ENCODE results near the gene HID1.

Gene HID1

GRCh38 chr17:74903034-74903433, 69.5 kb downstream of the HID1 start:
- TF ChIP-seq PPARA (CRISPR knock-in tag; IDR thresholded peaks at IDR 0.05; ENCODE audit: borderline replicate concordance), result no peak
- TF ChIP-seq RARB (CRISPR knock-in tag; IDR thresholded peaks at IDR 0.05), result no peak
- TF ChIP-seq ZFP30 (CRISPR knock-in tag; IDR thresholded peaks at IDR 0.05), result no peak
- TF ChIP-seq, protein P1, sequence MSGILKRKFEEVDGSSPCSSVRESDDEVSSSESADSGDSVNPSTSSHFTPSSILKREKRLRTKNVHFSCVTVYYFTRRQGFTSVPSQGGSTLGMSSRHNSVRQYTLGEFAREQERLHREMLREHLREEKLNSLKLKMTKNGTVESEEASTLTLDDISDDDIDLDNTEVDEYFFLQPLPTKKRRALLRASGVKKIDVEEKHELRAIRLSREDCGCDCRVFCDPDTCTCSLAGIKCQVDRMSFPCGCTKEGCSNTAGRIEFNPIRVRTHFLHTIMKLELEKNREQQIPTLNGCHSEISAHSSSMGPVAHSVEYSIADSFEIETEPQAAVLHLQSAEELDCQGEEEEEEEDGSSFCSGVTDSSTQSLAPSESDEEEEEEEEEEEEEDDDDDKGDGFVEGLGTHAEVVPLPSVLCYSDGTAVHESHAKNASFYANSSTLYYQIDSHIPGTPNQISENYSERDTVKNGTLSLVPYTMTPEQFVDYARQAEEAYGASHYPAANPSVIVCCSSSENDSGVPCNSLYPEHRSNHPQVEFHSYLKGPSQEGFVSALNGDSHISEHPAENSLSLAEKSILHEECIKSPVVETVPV (CRISPR knock-in tag; IDR thresholded peaks at IDR 0.05), result no peak
- TF ChIP-seq, protein P2, sequence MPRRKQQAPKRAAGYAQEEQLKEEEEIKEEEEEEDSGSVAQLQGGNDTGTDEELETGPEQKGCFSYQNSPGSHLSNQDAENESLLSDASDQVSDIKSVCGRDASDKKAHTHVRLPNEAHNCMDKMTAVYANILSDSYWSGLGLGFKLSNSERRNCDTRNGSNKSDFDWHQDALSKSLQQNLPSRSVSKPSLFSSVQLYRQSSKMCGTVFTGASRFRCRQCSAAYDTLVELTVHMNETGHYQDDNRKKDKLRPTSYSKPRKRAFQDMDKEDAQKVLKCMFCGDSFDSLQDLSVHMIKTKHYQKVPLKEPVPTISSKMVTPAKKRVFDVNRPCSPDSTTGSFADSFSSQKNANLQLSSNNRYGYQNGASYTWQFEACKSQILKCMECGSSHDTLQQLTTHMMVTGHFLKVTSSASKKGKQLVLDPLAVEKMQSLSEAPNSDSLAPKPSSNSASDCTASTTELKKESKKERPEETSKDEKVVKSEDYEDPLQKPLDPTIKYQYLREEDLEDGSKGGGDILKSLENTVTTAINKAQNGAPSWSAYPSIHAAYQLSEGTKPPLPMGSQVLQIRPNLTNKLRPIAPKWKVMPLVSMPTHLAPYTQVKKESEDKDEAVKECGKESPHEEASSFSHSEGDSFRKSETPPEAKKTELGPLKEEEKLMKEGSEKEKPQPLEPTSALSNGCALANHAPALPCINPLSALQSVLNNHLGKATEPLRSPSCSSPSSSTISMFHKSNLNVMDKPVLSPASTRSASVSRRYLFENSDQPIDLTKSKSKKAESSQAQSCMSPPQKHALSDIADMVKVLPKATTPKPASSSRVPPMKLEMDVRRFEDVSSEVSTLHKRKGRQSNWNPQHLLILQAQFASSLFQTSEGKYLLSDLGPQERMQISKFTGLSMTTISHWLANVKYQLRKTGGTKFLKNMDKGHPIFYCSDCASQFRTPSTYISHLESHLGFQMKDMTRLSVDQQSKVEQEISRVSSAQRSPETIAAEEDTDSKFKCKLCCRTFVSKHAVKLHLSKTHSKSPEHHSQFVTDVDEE (CRISPR knock-in tag; IDR thresholded peaks at IDR 0.05), result no peak
- TF ChIP-seq ZNF70 (CRISPR knock-in tag; IDR thresholded peaks at IDR 0.05), result no peak
- no peak for TF ChIP-seq ZFP3 (CRISPR knock-in tag; IDR thresholded peaks at IDR 0.05)
- TF ChIP-seq ARNTL (CRISPR knock-in tag; IDR thresholded peaks at IDR 0.05; ENCODE audit: borderline replicate concordance, low read depth), result no peak
- TF ChIP-seq, protein P3, sequence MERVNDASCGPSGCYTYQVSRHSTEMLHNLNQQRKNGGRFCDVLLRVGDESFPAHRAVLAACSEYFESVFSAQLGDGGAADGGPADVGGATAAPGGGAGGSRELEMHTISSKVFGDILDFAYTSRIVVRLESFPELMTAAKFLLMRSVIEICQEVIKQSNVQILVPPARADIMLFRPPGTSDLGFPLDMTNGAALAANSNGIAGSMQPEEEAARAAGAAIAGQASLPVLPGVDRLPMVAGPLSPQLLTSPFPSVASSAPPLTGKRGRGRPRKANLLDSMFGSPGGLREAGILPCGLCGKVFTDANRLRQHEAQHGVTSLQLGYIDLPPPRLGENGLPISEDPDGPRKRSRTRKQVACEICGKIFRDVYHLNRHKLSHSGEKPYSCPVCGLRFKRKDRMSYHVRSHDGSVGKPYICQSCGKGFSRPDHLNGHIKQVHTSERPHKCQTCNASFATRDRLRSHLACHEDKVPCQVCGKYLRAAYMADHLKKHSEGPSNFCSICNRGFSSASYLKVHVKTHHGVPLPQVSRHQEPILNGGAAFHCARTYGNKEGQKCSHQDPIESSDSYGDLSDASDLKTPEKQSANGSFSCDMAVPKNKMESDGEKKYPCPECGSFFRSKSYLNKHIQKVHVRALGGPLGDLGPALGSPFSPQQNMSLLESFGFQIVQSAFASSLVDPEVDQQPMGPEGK (CRISPR knock-in tag; IDR thresholded peaks at IDR 0.05; ENCODE audit: borderline replicate concordance), result no peak
- TF ChIP-seq GLIS3 (CRISPR knock-in tag; IDR thresholded peaks at IDR 0.05), result no peak
- no peak for TF ChIP-seq ZC3H10 (CRISPR knock-in tag; IDR thresholded peaks at IDR 0.05)
- TF ChIP-seq TCF4 (CRISPR knock-in tag; IDR thresholded peaks at IDR 0.05; ENCODE audit: borderline replicate concordance), result no peak
- TF ChIP-seq CREB5 (CRISPR knock-in tag; IDR thresholded peaks at IDR 0.05; ENCODE audit: low read depth), result no peak
- TF ChIP-seq SNAI2 (CRISPR knock-in tag; IDR thresholded peaks at IDR 0.05), result no peak
- no peak for TF ChIP-seq ESRRG (CRISPR knock-in tag; IDR thresholded peaks at IDR 0.05)
- no peak for TF ChIP-seq TOX (CRISPR knock-in tag; IDR thresholded peaks at IDR 0.05; ENCODE audit: borderline replicate concordance)
- no peak for TF ChIP-seq ISL1 (CRISPR knock-in tag; IDR thresholded peaks at IDR 0.05)
- no peak for TF ChIP-seq POU6F1 (CRISPR knock-in tag; IDR thresholded peaks at IDR 0.05; ENCODE audit: borderline replicate concordance, low read depth)
- ATAC-seq, result no peak

DNA sequence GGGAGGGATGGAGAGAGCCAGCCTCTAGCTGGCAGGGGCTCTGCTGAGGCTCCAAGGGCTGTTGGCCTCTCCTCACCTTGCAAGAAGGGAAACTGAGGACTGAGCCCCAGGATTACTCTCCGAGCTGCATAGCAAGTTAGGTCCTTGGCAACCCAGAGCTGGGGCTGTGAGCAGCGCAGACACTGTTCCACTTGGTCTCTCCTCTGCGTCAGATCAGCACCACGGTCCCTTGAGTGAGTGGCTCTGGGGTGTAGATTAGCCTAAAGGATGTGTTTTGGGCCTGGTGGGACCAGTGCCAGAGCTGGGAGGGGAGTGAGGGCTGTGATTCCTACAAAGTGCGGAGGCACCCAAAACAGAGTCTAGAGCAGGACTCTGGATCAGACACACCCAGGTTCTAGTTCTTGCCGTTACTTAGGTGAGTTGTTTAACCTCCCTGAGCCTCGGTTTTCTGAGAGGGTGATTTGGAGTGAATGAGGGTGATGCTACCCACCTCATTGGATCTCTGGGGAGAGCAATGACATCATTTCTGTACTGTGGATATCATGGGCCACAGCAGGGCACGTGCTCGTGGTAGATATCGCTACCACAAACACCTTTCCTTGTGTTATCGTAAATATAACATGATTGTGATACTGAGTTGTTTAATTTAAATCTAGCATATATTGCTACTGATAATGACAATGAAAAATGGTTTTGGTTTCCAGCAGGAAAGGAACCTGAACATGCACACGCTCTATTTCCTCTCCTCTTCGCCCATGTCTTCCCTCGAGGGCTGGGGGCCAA, 71.0 kb downstream of the HID1 start:
- no peak; the same call in 2 of the 3 replicates for ATAC-seq
- no peak for TF ChIP-seq RARB (CRISPR knock-in tag; IDR thresholded peaks at IDR 0.05)
- no peak for TF ChIP-seq TCF4 (CRISPR knock-in tag; IDR thresholded peaks at IDR 0.05; ENCODE audit: borderline replicate concordance)
- no peak for TF ChIP-seq ESRRG (CRISPR knock-in tag; IDR thresholded peaks at IDR 0.05)
- no peak for TF ChIP-seq CSDC2 (CRISPR knock-in tag; IDR thresholded peaks at IDR 0.05)
- no peak for TF ChIP-seq PPARA (CRISPR knock-in tag; IDR thresholded peaks at IDR 0.05; ENCODE audit: borderline replicate concordance)
- no peak for TF ChIP-seq ZC3H10 (CRISPR knock-in tag; IDR thresholded peaks at IDR 0.05)
- TF ChIP-seq, protein P2 (CRISPR knock-in tag; IDR thresholded peaks at IDR 0.05), result no peak
- no peak for TF ChIP-seq ARNTL (CRISPR knock-in tag; IDR thresholded peaks at IDR 0.05; ENCODE audit: borderline replicate concordance, low read depth)
- no peak for TF ChIP-seq ZFP30 (CRISPR knock-in tag; IDR thresholded peaks at IDR 0.05)
- TF ChIP-seq ZNF565 (CRISPR knock-in tag; conservative IDR thresholded peaks at IDR 0.05; ENCODE audit: low read depth), result no peak
- TF ChIP-seq OSR1 (CRISPR knock-in tag; IDR thresholded peaks at IDR 0.05), result no peak

Data from SK-N-SH treated with all-trans-retinoic acid at 6 μM for 48 hours (cell line).